ENCODE measurements around the gene BBS12. TPM values are rescaled to one million over a fixed set of nuclear protein-coding genes. Genes with fewer than 3 reads are reported as not detected.

The BBS12 gene
- polyA plus RNA-seq, 1 of the 3 experiments (the other 2 are of a cell fraction) = 1.5 TPM

DNA sequence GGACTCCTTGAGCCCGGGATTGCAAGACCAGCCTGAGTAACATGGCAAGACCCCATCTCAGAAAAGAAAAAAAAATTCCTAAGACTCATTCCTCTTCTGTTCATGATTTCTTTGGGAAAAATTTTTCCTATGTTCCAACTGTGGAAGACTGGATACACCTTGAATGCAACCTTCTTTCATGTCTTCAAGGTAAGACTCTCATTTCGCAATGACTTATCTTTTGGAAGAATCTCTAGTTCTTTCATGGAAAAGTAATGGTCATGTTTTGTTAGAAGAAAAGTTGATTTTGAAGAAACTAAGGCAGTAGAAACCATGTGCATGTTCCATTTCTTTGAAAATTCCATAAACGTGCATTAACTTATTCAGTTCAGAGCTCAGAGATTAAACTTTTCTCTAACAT lies 26.0 kb upstream of the BBS12 start:
- ChIA-PET POLR2A (no interaction called here), CTCF (no interaction called here)
- Histone ChIP-seq H3K9me2 (no peaks in the 10 kb centered on the region), H3K9me3 (no peaks in the 10 kb centered on the region), H3K9ac (no peak overlapping the region), H3K4me2 (no peak overlapping the region), H3K4me3 (ENCODE audit: low read depth in 2 of 2, low read length in 1 of 2) (no peak overlapping the region), H3K4me1 (ENCODE audit: control insufficient read depth in 1 of 2, insufficient read depth in 2 of 2, low read depth in 1 of 2, low read length in 1 of 2) (0 out of 4 replicates have a peak, but pooled peaks cover 0 to 4% of the 10 kb centered on the region in 2 experiments), H3K79me2 (ENCODE audit: insufficient read depth) (no peaks in the 10 kb centered on the region), H3F3A (replicated peaks; ENCODE audit: insufficient read depth) (peaks cover 14% of the 10 kb centered on the region), H3K27ac (ENCODE audit: low read depth in 2 of 2, low read length in 1 of 2) (no peak overlapping the region), H3K27me3 (ENCODE audit: insufficient read depth) (no peaks in the 10 kb centered on the region), H4K20me1 (ENCODE audit: insufficient read depth) (no peaks in the 10 kb centered on the region), H3K36me3 (replicated peaks in 1 of 2; ENCODE audit: control insufficient read depth in 1 of 2, insufficient read depth in 2 of 2, low read length in 1 of 2) (no peaks in the 10 kb centered on the region), H2AFZ (ENCODE audit: low read depth) (no peak overlapping the region)
- no peak for TF ChIP-seq GATA2 (CRISPR knock-in tag; IDR thresholded peaks at IDR 0.05)
- TF ChIP-seq, protein P1, sequence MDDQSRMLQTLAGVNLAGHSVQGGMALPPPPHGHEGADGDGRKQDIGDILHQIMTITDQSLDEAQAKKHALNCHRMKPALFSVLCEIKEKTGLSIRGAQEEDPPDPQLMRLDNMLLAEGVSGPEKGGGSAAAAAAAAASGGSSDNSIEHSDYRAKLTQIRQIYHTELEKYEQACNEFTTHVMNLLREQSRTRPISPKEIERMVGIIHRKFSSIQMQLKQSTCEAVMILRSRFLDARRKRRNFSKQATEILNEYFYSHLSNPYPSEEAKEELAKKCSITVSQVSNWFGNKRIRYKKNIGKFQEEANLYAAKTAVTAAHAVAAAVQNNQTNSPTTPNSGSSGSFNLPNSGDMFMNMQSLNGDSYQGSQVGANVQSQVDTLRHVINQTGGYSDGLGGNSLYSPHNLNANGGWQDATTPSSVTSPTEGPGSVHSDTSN (IDR thresholded peaks at IDR 0.05) = no peak
- TF ChIP-seq, protein P2, sequence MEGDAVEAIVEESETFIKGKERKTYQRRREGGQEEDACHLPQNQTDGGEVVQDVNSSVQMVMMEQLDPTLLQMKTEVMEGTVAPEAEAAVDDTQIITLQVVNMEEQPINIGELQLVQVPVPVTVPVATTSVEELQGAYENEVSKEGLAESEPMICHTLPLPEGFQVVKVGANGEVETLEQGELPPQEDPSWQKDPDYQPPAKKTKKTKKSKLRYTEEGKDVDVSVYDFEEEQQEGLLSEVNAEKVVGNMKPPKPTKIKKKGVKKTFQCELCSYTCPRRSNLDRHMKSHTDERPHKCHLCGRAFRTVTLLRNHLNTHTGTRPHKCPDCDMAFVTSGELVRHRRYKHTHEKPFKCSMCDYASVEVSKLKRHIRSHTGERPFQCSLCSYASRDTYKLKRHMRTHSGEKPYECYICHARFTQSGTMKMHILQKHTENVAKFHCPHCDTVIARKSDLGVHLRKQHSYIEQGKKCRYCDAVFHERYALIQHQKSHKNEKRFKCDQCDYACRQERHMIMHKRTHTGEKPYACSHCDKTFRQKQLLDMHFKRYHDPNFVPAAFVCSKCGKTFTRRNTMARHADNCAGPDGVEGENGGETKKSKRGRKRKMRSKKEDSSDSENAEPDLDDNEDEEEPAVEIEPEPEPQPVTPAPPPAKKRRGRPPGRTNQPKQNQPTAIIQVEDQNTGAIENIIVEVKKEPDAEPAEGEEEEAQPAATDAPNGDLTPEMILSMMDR (IDR thresholded peaks at IDR 0.05) = no peak
- TF ChIP-seq EZH2phosphoT487 (IDR thresholded peaks at IDR 0.05; ENCODE audit: borderline replicate concordance, low read depth) = no peak
- TF ChIP-seq, protein P3, sequence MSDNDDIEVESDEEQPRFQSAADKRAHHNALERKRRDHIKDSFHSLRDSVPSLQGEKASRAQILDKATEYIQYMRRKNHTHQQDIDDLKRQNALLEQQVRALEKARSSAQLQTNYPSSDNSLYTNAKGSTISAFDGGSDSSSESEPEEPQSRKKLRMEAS (IDR thresholded peaks at IDR 0.05; ENCODE audit: low read depth) = no peak
- no peak for TF ChIP-seq FOXJ3 (CRISPR knock-in tag; IDR thresholded peaks at IDR 0.05)
- no peak for TF ChIP-seq ELF1 (IDR thresholded peaks at IDR 0.05)
- TF ChIP-seq JUND (IDR thresholded peaks at IDR 0.05) = no peak
- TF ChIP-seq, protein P4, sequence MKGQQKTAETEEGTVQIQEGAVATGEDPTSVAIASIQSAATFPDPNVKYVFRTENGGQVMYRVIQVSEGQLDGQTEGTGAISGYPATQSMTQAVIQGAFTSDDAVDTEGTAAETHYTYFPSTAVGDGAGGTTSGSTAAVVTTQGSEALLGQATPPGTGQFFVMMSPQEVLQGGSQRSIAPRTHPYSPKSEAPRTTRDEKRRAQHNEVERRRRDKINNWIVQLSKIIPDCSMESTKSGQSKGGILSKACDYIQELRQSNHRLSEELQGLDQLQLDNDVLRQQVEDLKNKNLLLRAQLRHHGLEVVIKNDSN (IDR thresholded peaks at IDR 0.05; ENCODE audit: borderline replicate concordance, low read depth) = no peak
- TF ChIP-seq MEF2A (IDR thresholded peaks at IDR 0.05; ENCODE audit: borderline replicate concordance, low read depth) = no peak
- no peak for TF ChIP-seq NRF1 (IDR thresholded peaks at IDR 0.05; ENCODE audit: low read depth, low read length)
- TF ChIP-seq MXI1 (IDR thresholded peaks at IDR 0.05; ENCODE audit: low read depth, low read length) = no peak
- TF ChIP-seq RFX5 (IDR thresholded peaks at IDR 0.05; ENCODE audit: low read length) = no peak
- no peak for DNase-seq
- 79% methylated on average over 3 of the region's 3 CpGs for WGBS (ENCODE audit: low lambda C conversion rate)

DNA sequence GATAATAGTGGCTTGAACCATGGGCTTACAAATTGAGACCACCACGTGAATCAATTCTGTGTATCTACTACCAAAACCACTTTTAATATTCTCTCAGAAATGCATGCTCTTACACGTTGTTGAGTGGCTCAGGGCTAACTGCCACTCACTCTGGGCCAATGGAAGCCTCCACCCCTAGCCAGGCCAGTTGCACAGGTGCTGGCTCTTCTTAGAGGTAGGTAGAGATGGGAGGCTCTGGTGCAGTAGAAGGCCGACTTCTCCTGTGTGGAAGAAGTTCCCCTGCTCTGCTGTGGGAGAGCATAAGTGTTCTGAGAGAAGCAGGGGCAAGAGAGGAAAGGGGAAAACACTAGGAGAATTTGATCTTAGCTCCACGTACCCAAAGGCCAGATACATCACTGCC lies 25.0 kb upstream of the BBS12 start:
- 81% methylated on average over 4 of the region's 4 CpGs for WGBS (ENCODE audit: low lambda C conversion rate)
- Histone ChIP-seq H3K4me3 (ENCODE audit: low read depth in 2 of 2, low read length in 1 of 2) (no peak overlapping the region), H3F3A (replicated peaks; ENCODE audit: insufficient read depth) (peaks cover 14% of the 10 kb centered on the region), H4K20me1 (ENCODE audit: insufficient read depth) (no peaks in the 10 kb centered on the region), H2AFZ (ENCODE audit: low read depth) (no peak overlapping the region), H3K79me2 (ENCODE audit: insufficient read depth) (no peaks in the 10 kb centered on the region), H3K4me1 (ENCODE audit: control insufficient read depth in 1 of 2, insufficient read depth in 2 of 2, low read depth in 1 of 2, low read length in 1 of 2) (0 out of 4 replicates have a peak, but pooled peaks cover 0 to 4% of the 10 kb centered on the region in 2 experiments), H3K36me3 (replicated peaks in 1 of 2; ENCODE audit: control insufficient read depth in 1 of 2, insufficient read depth in 2 of 2, low read length in 1 of 2) (no peaks in the 10 kb centered on the region), H3K4me2 (no peak overlapping the region), H3K9ac (no peak overlapping the region), H3K9me2 (no peaks in the 10 kb centered on the region), H3K27me3 (ENCODE audit: insufficient read depth) (no peaks in the 10 kb centered on the region), H3K27ac (ENCODE audit: low read depth in 2 of 2, low read length in 1 of 2) (no peak overlapping the region), H3K9me3 (no peaks in the 10 kb centered on the region)
- no peak for TF ChIP-seq NFIC (IDR thresholded peaks at IDR 0.05; ENCODE audit: borderline replicate concordance)
- TF ChIP-seq, protein P3 (IDR thresholded peaks at IDR 0.05; ENCODE audit: low read depth) = no peak
- TF ChIP-seq RXRA (IDR thresholded peaks at IDR 0.05; ENCODE audit: borderline replicate concordance, low read depth) = no peak
- TF ChIP-seq ELF1 (IDR thresholded peaks at IDR 0.05) = no peak
- no peak for TF ChIP-seq SMC3 (IDR thresholded peaks at IDR 0.05; ENCODE audit: low read depth, low read length)
- no peak for TF ChIP-seq NRF1 (IDR thresholded peaks at IDR 0.05; ENCODE audit: low read depth, low read length)
- CTCF ChIA-PET = interaction anchor here (0.6 to 2.0 kb wide), 2 partner anchors 10 to 208 kb away, joined by 3 to 5 read pairs; no protein-coding TSS in a partner anchor
- no peak for DNase-seq
- POLR2A ChIA-PET = no interaction called here
